Upper lobe of left lung (tissue), 4 donors: ENCODE results near the gene SSNA1.

ENCODE experiments used
- CTCF ChIP-seq, 6 experiments: fragments of 450-650 bp in 4 of 6; fragments of 200-600 bp in 2 of 6; sonication (generic) in 2 of 6; IDR thresholded peaks; one replicate each; pipeline ENCODE4 v1.5.1; 2016 to 2019; ENCODE audit warnings: antibody characterized with exemption in 6 of 6
- POLR2AphosphoS5 ChIP-seq, 2 donors: sonication (generic); formaldehyde crosslinking; IDR thresholded peaks; one replicate each; pipeline ENCODE4 v1.5.1; 2017; ENCODE audit warnings: antibody characterized with exemption in 2 of 2

- TF ChIP-seq CTCF (IDR thresholded peaks at IDR 0.05) (no peak), POLR2AphosphoS5 (IDR thresholded peaks at IDR 0.05) (no peak)
These were observed 6.8 kb upstream of the SSNA1 start for GRCh38 chr9:137181680-137182079.
